Body of pancreas (tissue), 4 donors: ENCODE results near the gene LRP10. TPM values are rescaled to one million over a fixed set of nuclear protein-coding genes. Genes with fewer than 3 reads are reported as not detected.
A peak's percentile ranks its signal among the peaks of the same experiment; 100 is the strongest.
"Not testable (repeated sequence)": the region's sequence is repeated elsewhere in the genome, so short reads cannot be mapped to it uniquely, and the experiment has no call there.

Experiments
- ATAC-seq: fragments of 150-250 bp; one replicate; pipeline ENCODE4 v1.9.1; 2016
- DNase-seq, 4 donors: peaks; one replicate each; pipeline ENCODE4 v3.0.0-alpha.2; 2019
- H3K27ac ChIP-seq, 4 donors: fragments of 200-600 bp; sonication (generic); 1 replicate in 3 of 4; 2 replicates in 1 of 4; pipeline versions ENCODE4 v1.5.1 to v1.6.1; 2016 to 2019; ENCODE audit warnings: mild to moderate bottlenecking in 1 of 4, mixed read lengths in 1 of 4, moderate library complexity in 1 of 4
- H3K27me3 ChIP-seq, 2 donors: fragments of 200-600 bp; sonication (generic); one replicate each; pipeline ENCODE4 v1.6.0; 2016; ENCODE audit warnings: mild to moderate bottlenecking in 1 of 2
- H3K36me3 ChIP-seq, 2 donors: fragments of 200-600 bp; sonication (generic); replicated peaks in 1 of 2; 2 replicates each; pipeline ENCODE4 v1.5.1; 2016; ENCODE audit warnings: low read depth in 2 of 2; ENCODE audit not compliant: insufficient read depth in 1 of 2
- H3K4me1 ChIP-seq: fragments of 200-600 bp; sonication (generic); one replicate; pipeline ENCODE4 v1.6.0; 2016
- H3K4me3 ChIP-seq, 2 donors: fragments of 200-600 bp; sonication (generic); 1 replicate in 1 of 2; 2 replicates in 1 of 2; pipeline ENCODE4 v1.5.1; 2016 to 2019
- H3K9me3 ChIP-seq, 3 donors: fragments of 200-600 bp; sonication (generic); 1 replicate in 2 of 3; 2 replicates in 1 of 3; pipeline ENCODE4 v1.5.1; 2016
- CTCF ChIP-seq, 7 experiments: fragments of 450-650 bp in 4 of 7; fragments of 200-600 bp in 3 of 7; sonication (generic) in 3 of 7; IDR thresholded peaks; one replicate each; pipeline ENCODE4 v1.5.1; 2016 to 2019; ENCODE audit warnings: antibody characterized with exemption in 7 of 7
- POLR2A ChIP-seq, 3 donors: fragments of 450-650 bp; IDR thresholded peaks; one replicate each; pipeline ENCODE4 v1.6.1; 2016; ENCODE audit warnings: antibody characterized with exemption in 3 of 3, mild to moderate bottlenecking in 2 of 3
- WGBS, 2 donors: methylation state at CpG; one replicate each; pipeline ENCODE4 v1.1.5; 2017; 5-methylcytosine and 5-hydroxymethylcytosine counted together
- intact Hi-C: fragments of 100-400 bp; cut with DNase I; formaldehyde crosslinking; loops from one replicate; pipeline ENCODE4 v1.15.1; 2023
- total RNA-seq, 2 donors: library from RNA; depleted of rRNA; stranded (reverse); fragments of >200 nt; gene quantifications; one replicate each; pipeline ENCODE4 v1.1.0, GENCODE V29; 2016

The LRP10 gene
- total RNA-seq, result 10 to 100 TPM; 47.8 to 83.0 TPM

GRCh38 chr14:22871224-22872032, at the start of gene LRP10:
TSS of gene LRP10 (plus strand) at chr14:22871740. CDS start at chr14:22872304, 564 bp downstream.
- Histone ChIP-seq H3K4me3 (peak within 1 kb of the TSS; percentile 55 to 90), H3K27me3 (no peaks in the 10 kb centered on the region), H3K4me1 (peaks cover 27% of the 10 kb centered on the region), H3K9me3 (no peaks in the 10 kb centered on the region), H3K36me3 (peaks cover 4 to 16% of the 10 kb centered on the region in 2 donors), H3K27ac (peak within 1 kb of the TSS; percentile 90 to 99 (median 96))
- 0% methylated on average over 34 to 50 of the region's 50 CpGs for WGBS, 2 donors
- ATAC-seq, result peak; percentile 92
- peak in 2 of 7 experiments; percentile 1 to 6 for TF ChIP-seq CTCF (IDR thresholded peaks at IDR 0.05)
- peak; percentile 61 to 87 (median 86) for TF ChIP-seq POLR2A (IDR thresholded peaks at IDR 0.05)
- DNase-seq, result peak; percentile 93 to 96 (median 95)
- intact Hi-C loops, result no loop called here

GRCh38 chr14:22822016-22822570, 49.4 kb upstream of the LRP10 start:
- 66 to 76% methylated on average over 31 of the region's 32 CpGs for WGBS, 2 donors
- DNase-seq (peak in 1 of 4 donors; percentile 32), ATAC-seq (no peak)
- H3K9me3 ChIP-seq, result no peaks in the 10 kb centered on the region
- no peaks in the 10 kb centered on the region for H3K27me3 ChIP-seq
- no peak overlapping the region for H3K4me3 ChIP-seq
- intact Hi-C loops, result loop anchor here (5.0 kb wide), 1 partner anchor 35 kb away; no protein-coding TSS in a partner anchor
- TF ChIP-seq POLR2A (IDR thresholded peaks at IDR 0.05), result no peak
- no peak for TF ChIP-seq CTCF (IDR thresholded peaks at IDR 0.05)
- peaks cover 64% of the 10 kb centered on the region for H3K4me1 ChIP-seq
- no peaks in the 10 kb centered on the region for H3K36me3 ChIP-seq
- H3K27ac ChIP-seq, result peak overlapping the region; percentile 74 to 88 (median 82)

GRCh38 chr14:22822571-22823098, 48.9 kb upstream of the LRP10 start:
- peak; percentile 46 for ATAC-seq
- intact Hi-C loops, result loop anchor here (5.0 kb wide), 1 partner anchor 35 kb away; no protein-coding TSS in a partner anchor
- no peaks in the 10 kb centered on the region for H3K27me3 ChIP-seq
- H3K4me1 ChIP-seq, result peaks cover 60% of the 10 kb centered on the region
- H3K9me3 ChIP-seq, result no peaks in the 10 kb centered on the region
- peak overlapping the region; percentile 74 to 88 (median 82) for H3K27ac ChIP-seq
- no peaks in the 10 kb centered on the region for H3K36me3 ChIP-seq
- peak; percentile 67 to 76 (median 70) for DNase-seq
- TF ChIP-seq POLR2A (IDR thresholded peaks at IDR 0.05), result no peak
- TF ChIP-seq CTCF (IDR thresholded peaks at IDR 0.05), result peak; percentile 70 to 81 (median 77)
- 4 to 13% methylated on average over 13 to 34 of the region's 34 CpGs for WGBS, 2 donors
- H3K4me3 ChIP-seq, result no peak overlapping the region

- Histone ChIP-seq H3K27me3 (no peaks in the 10 kb centered on the region), H3K9me3 (no peaks in the 10 kb centered on the region), H3K4me3 (no peak overlapping the region), H3K36me3 (no peaks in the 10 kb centered on the region), H3K4me1 (peaks cover 42% of the 10 kb centered on the region), H3K27ac (no peak overlapping the region)
- 40 to 74% methylated on average over 8 of the region's 8 CpGs for WGBS, 2 donors
- ATAC-seq (no peak), DNase-seq (peak in 1 of 4 donors; percentile 43)
- TF ChIP-seq POLR2A (IDR thresholded peaks at IDR 0.05) (no peak), CTCF (IDR thresholded peaks at IDR 0.05) (no peak)
- intact Hi-C loops, result loop anchor here (5.0 kb wide), 1 partner anchor 32 kb away; no protein-coding TSS in a partner anchor
Measured at GRCh38 chr14:22824711-22825359, 46.7 kb upstream of the LRP10 start.

- Histone ChIP-seq H3K4me1 (peaks cover 13% of the 10 kb centered on the region), H3K4me3 (peak overlapping the region in 1 of 2 donors; percentile 96), H3K27ac (peak overlapping the region in 3 of 4 donors; percentile 68 to 89 (median 82))
- H3K9me3 ChIP-seq, DNase-seq, H3K27me3 ChIP-seq, H3K36me3 ChIP-seq, intact Hi-C loops: not testable (repeated sequence)
- ATAC-seq, result peak; percentile 4
- 69 to 77% methylated on average over 12 of the region's 12 CpGs for WGBS, 2 donors
Measured at GRCh38 chr14:22829076-22829660, 42.4 kb upstream of the LRP10 start.
